Neural cell (in vitro differentiated cells): ENCODE data around the gene TBC1D14.

Experiments used
- CTCF ChIP-seq: fragments of 450-650 bp; IDR thresholded peaks from 2 replicates; pipeline ENCODE4 v1.5.1; 2014; ENCODE audit warnings: antibody characterized with exemption, mild to moderate bottlenecking, moderate library complexity; ENCODE audit not compliant: poor library complexity, severe bottlenecking
- EP300 ChIP-seq: fragments of 450-650 bp; conservative IDR thresholded peaks from 2 replicates; pipeline ENCODE4 v1.6.1; 2014; ENCODE audit warnings: antibody characterized with exemption, mild to moderate bottlenecking, moderate library complexity; ENCODE audit not compliant: poor library complexity, severe bottlenecking
- EZH2 ChIP-seq: fragments of 200-600, 300-800 bp; shearing (Covaris generic), sonication (generic); IDR thresholded peaks from 2 replicates; pipeline ENCODE4 v1.6.1; 2014; ENCODE audit warnings: antibody characterized with exemption, low read length, borderline replicate concordance, mild to moderate bottlenecking; ENCODE audit not compliant: insufficient read depth, poor library complexity, severe bottlenecking
- POLR2AphosphoS5 ChIP-seq: IDR thresholded peaks from 2 replicates; pipeline ENCODE4 v1.6.1; 2012
- RAD21 ChIP-seq: fragments of 450-650 bp; conservative IDR thresholded peaks from 2 replicates; pipeline ENCODE4 v1.6.1; 2014; ENCODE audit warnings: antibody characterized with exemption, mild to moderate bottlenecking, moderate library complexity
- REST ChIP-seq: IDR thresholded peaks from 2 replicates; pipeline ENCODE4 v1.6.1; 2012; ENCODE audit warnings: borderline replicate concordance
- TAF1 ChIP-seq: IDR thresholded peaks from 2 replicates; pipeline ENCODE4 v1.6.1; 2012; ENCODE audit warnings: low read depth

GRCh38 chr4:6960628-6961412, 51.2 kb downstream of the TBC1D14 start:
- TF ChIP-seq CTCF = no peak
- no peak for TF ChIP-seq RAD21
- no peak for TF ChIP-seq POLR2AphosphoS5
- no peak for TF ChIP-seq EZH2
- no peak for TF ChIP-seq EP300
- no peak for TF ChIP-seq REST
- TF ChIP-seq TAF1 = no peak
